PC-3 (cell line): Measurements from ENCODE around the gene RSAD2. TPM values are rescaled to one million over a fixed set of nuclear protein-coding genes. Genes with fewer than 3 reads are reported as not detected.

Source experiments
- ATAC-seq: fragments of 200-7000 bp; cut with Tn5 transposase; 2 replicates; pipeline ENCODE4 v1.9.1; 2020; ENCODE audit warnings: mild to moderate bottlenecking, moderate library complexity
- BruUV-seq: library from RNA; stranded (reverse); fragments of 400-500 nt; replicated peaks from 2 replicates; lab custom pipeline; 2021; lab: Mats Ljungman, UMichigan
- CTCF ChIA-PET: fragments of 300-600 bp; sonication (Branson Sonifier 250); formaldehyde crosslinking; loops from one replicate; lab custom pipeline; 2022; ENCODE audit warnings: antibody characterized with exemption; lab: Charles Lee
- POLR2A ChIA-PET: fragments of 300-600 bp; sonication (Branson Sonifier 250); formaldehyde crosslinking; loops from one replicate; lab custom pipeline; 2022; ENCODE audit warnings: antibody characterized with exemption; ENCODE audit not compliant: unreplicated experiment; lab: Charles Lee
- DNase-seq: peaks from one replicate; pipeline ENCODE4 v3.0.0-alpha.2; 2015
- H2AFZ ChIP-seq: fragments of 300-600 bp; sonication (generic); 2 replicates; pipeline ENCODE4 v1.6.0; 2016; ENCODE audit warnings: antibody characterized with exemption, low read length
- H3F3A ChIP-seq: fragments of 300-600 bp; sonication (generic); one replicate; pipeline ENCODE4 v1.6.0; 2017; ENCODE audit warnings: antibody characterized with exemption, low read length, control low read depth, mild to moderate bottlenecking; ENCODE audit not compliant: unreplicated experiment
- H3K27ac ChIP-seq: fragments of 300-600 bp; sonication (generic); 2 replicates; pipeline ENCODE4 v1.5.1; 2016; ENCODE audit warnings: mild to moderate bottlenecking, low read length
- H3K27me3 ChIP-seq: fragments of 300-600 bp; sonication (generic); 2 replicates; pipeline ENCODE4 v1.6.1; 2016; ENCODE audit warnings: low read length, mixed read lengths
- H3K36me3 ChIP-seq: fragments of 300-600 bp; sonication (generic); 2 replicates; pipeline ENCODE4 v1.6.1; 2016; ENCODE audit warnings: low read depth, mixed run types, low read length, mixed read lengths
- H3K4me1 ChIP-seq: fragments of 300-600 bp; sonication (generic); 2 replicates; pipeline ENCODE4 v1.5.1; 2016; ENCODE audit warnings: low read length; ENCODE audit not compliant: insufficient read depth
- H3K4me2 ChIP-seq: fragments of 300-600 bp; sonication (generic); 2 replicates; pipeline ENCODE4 v1.6.0; 2016; ENCODE audit warnings: low read length
- H3K4me3 ChIP-seq: fragments of 300-600 bp; sonication (generic); 2 replicates; pipeline ENCODE4 v1.5.1; 2016; ENCODE audit warnings: mild to moderate bottlenecking, low read length, mixed read lengths
- H3K79me2 ChIP-seq: fragments of 300-600 bp; sonication (generic); 2 replicates; pipeline ENCODE4 v1.6.1; 2017; ENCODE audit warnings: low read length, mixed read lengths
- H3K9ac ChIP-seq: fragments of 300-600 bp; sonication (generic); 2 replicates; pipeline ENCODE4 v1.6.0; 2016; ENCODE audit warnings: mild to moderate bottlenecking, low read length
- H3K9me2 ChIP-seq: fragments of 300-600 bp; sonication (generic); replicated peaks from 2 replicates; pipeline ENCODE4 v1.6.1; 2016; ENCODE audit warnings: mixed run types, low read length, mixed read lengths
- H3K9me3 ChIP-seq: fragments of 300-600 bp; sonication (generic); 2 replicates; pipeline ENCODE4 v1.6.1; 2016; ENCODE audit warnings: low read length, mixed read lengths
- H4K20me1 ChIP-seq: fragments of 300-600 bp; sonication (generic); 2 replicates; pipeline ENCODE4 v1.6.1; 2016; ENCODE audit warnings: low read length, mixed read lengths
- CTCF ChIP-seq: fragments of 300-600 bp; sonication (generic); conservative IDR thresholded peaks from 2 replicates; pipeline ENCODE4 v1.5.1; 2017; ENCODE audit warnings: antibody characterized with exemption, low read depth, mild to moderate bottlenecking, low read length
- EZH2 ChIP-seq: fragments of 300-600 bp; sonication (generic); IDR thresholded peaks from one replicate; pipeline ENCODE4 v1.6.1; 2017; ENCODE audit warnings: antibody characterized with exemption, mild to moderate bottlenecking, low read length; ENCODE audit not compliant: unreplicated experiment
- EZH2phosphoT487 ChIP-seq: fragments of 300-600 bp; sonication (generic); IDR thresholded peaks from 2 replicates; pipeline ENCODE4 v1.6.1; 2018; ENCODE audit warnings: mild to moderate bottlenecking, antibody characterized with exemption, low read length, borderline replicate concordance
- intact Hi-C: fragments of 100-400 bp; cut with micrococcal nuclease; formaldehyde crosslinking; loops from 2 replicates; pipeline ENCODE4 v1.9.0; 2023
- total RNA-seq: library from RNA; depleted of rRNA; stranded (reverse); fragments of >200 nt; gene quantifications from 2 replicates; pipeline ENCODE4 v1.2.3, GENCODE V29; 2014

The RSAD2 gene
- total RNA-seq, 1 experiment from 2014 or later = 2.1 TPM

- intact Hi-C loops = no loop called here
- no peaks in the 10 kb centered on the region for H3K36me3 ChIP-seq
- H3K9ac ChIP-seq = no peak overlapping the region
- no peaks in the 10 kb centered on the region for H3K27me3 ChIP-seq
- no peak overlapping the region for H3K4me3 ChIP-seq
- H3K79me2 ChIP-seq = no peaks in the 10 kb centered on the region
- ATAC-seq = no peak
- no peak overlapping the region for H3K27ac ChIP-seq
- peaks cover 17% of the 10 kb centered on the region for H3K4me1 ChIP-seq
- H3F3A ChIP-seq = no peaks in the 10 kb centered on the region
- no peaks in the 10 kb centered on the region for H4K20me1 ChIP-seq
- no peaks in the 10 kb centered on the region for H3K9me2 ChIP-seq
- no peak for DNase-seq
- no TSS peak for BruUV-seq
- CTCF ChIA-PET = no interaction called here
- TF ChIP-seq EZH2phosphoT487 (no peak), CTCF (no peak), EZH2 (no peak)
- POLR2A ChIA-PET = no interaction called here
- H2AFZ ChIP-seq = no peak overlapping the region
- H3K4me2 ChIP-seq = no peak overlapping the region
- 0 out of 2 replicates have a peak, but pooled peaks cover 8% of the 10 kb centered on the region for H3K9me3 ChIP-seq
These were observed 46.3 kb upstream of the RSAD2 start for GRCh38 chr2:6831229-6831628.

- Histone ChIP-seq H2AFZ (no peak overlapping the region), H3K27ac (no peak overlapping the region), H3K4me2 (no peak overlapping the region), H3K79me2 (no peaks in the 10 kb centered on the region), H3F3A (no peaks in the 10 kb centered on the region), H3K9me3 (0 out of 2 replicates have a peak, but pooled peaks cover 8% of the 10 kb centered on the region), H3K27me3 (no peaks in the 10 kb centered on the region), H3K4me1 (peaks cover 4% of the 10 kb centered on the region), H4K20me1 (no peaks in the 10 kb centered on the region), H3K9ac (no peak overlapping the region), H3K36me3 (no peaks in the 10 kb centered on the region), H3K4me3 (no peak overlapping the region), H3K9me2 (no peaks in the 10 kb centered on the region)
- TF ChIP-seq CTCF (no peak), EZH2 (no peak), EZH2phosphoT487 (no peak)
- intact Hi-C loops = no loop called here
- ATAC-seq (no peak), DNase-seq (no peak)
- BruUV-seq = no TSS peak
- CTCF ChIA-PET = no interaction called here
- POLR2A ChIA-PET = no interaction called here
These were observed 44.8 kb upstream of the RSAD2 start for GRCh38 chr2:6832596-6833299.

GRCh38 chr2:6833300-6833604 is 44.3 kb upstream of the RSAD2 start:
- no peak for TF ChIP-seq EZH2phosphoT487
- no peak for TF ChIP-seq EZH2
- no peak for TF ChIP-seq CTCF
- POLR2A ChIA-PET = no interaction called here
- no peak for DNase-seq
- Histone ChIP-seq H3K79me2 (no peaks in the 10 kb centered on the region), H3F3A (no peaks in the 10 kb centered on the region), H3K9me2 (no peaks in the 10 kb centered on the region), H3K27me3 (no peaks in the 10 kb centered on the region), H3K27ac (no peak overlapping the region), H2AFZ (no peak overlapping the region), H3K4me1 (no peaks in the 10 kb centered on the region), H3K4me2 (no peak overlapping the region), H3K4me3 (no peak overlapping the region), H3K9ac (no peak overlapping the region), H3K36me3 (no peaks in the 10 kb centered on the region), H4K20me1 (no peaks in the 10 kb centered on the region), H3K9me3 (0 out of 2 replicates have a peak, but pooled peaks cover 8% of the 10 kb centered on the region)
- CTCF ChIA-PET = no interaction called here
- no TSS peak for BruUV-seq
- intact Hi-C loops = no loop called here
- no peak for ATAC-seq
